Progenitor cell of endocrine pancreas (in vitro differentiated cells): Measurements from ENCODE around the gene TANGO6. TPM values are rescaled to one million over a fixed set of nuclear protein-coding genes. Genes with fewer than 3 reads are reported as not detected.
A peak's percentile ranks its signal among the peaks of the same experiment; 100 is the strongest.
"Not testable (repeated sequence)": the region's sequence is repeated elsewhere in the genome, so short reads cannot be mapped to it uniquely, and the experiment has no call there.

Experiments used
- DNase-seq: peaks from one replicate; pipeline ENCODE4 v3.0.0; 2021; ENCODE audit warnings: low spot score; ENCODE audit not compliant: unreplicated experiment
- H3K27ac Mint-ChIP-seq: 2 replicates; pipeline ENCODE4 v1.8.0; 2021; ENCODE audit warnings: mild to moderate bottlenecking, moderate library complexity, mixed read lengths
- H3K27me3 Mint-ChIP-seq: 2 replicates; pipeline ENCODE4 v1.8.0; 2021; ENCODE audit warnings: mixed read lengths
- H3K36me3 Mint-ChIP-seq: 2 replicates; pipeline ENCODE4 v1.8.0; 2022; ENCODE audit warnings: mixed read lengths; ENCODE audit not compliant: insufficient read depth
- H3K4me1 Mint-ChIP-seq: 2 replicates; pipeline ENCODE4 v1.8.0; 2021; ENCODE audit warnings: low read depth, mixed read lengths
- H3K4me3 Mint-ChIP-seq: 2 replicates; pipeline ENCODE4 v1.8.0; 2021; ENCODE audit warnings: low read depth, mild to moderate bottlenecking, moderate library complexity, mixed read lengths
- H3K9me3 Mint-ChIP-seq: 2 replicates; pipeline ENCODE4 v1.8.0; 2021; ENCODE audit warnings: low read depth, mixed read lengths
- total RNA-seq: library from RNA; stranded (reverse); gene quantifications from 2 replicates; pipeline ENCODE4 v1.2.1, GENCODE V29; 2021
- TF ChIP-seq, protein P1 (sequence below): fragments of 200-600 bp; sonication (generic); IDR thresholded peaks from one replicate; pipeline ENCODE4 v1.5.0; 2021; ENCODE audit warnings: antibody characterized with exemption, mild to moderate bottlenecking; ENCODE audit not compliant: unreplicated experiment

The TANGO6 gene
- total RNA-seq, 1 donor from 2014 or later, result 14.8 TPM

GRCh38 chr16:69126221-69126620 is 282.9 kb downstream of the TANGO6 start:
- Mint-ChIP-seq H3K27me3 (no peaks in the 10 kb centered on the region), H3K4me1 (peaks cover 11% of the 10 kb centered on the region), H3K9me3 (no peaks in the 10 kb centered on the region), H3K27ac (peak overlapping the region; percentile 69), H3K36me3 (peaks cover 6% of the 10 kb centered on the region), H3K4me3 (no peak overlapping the region)
- TF ChIP-seq, protein P1, sequence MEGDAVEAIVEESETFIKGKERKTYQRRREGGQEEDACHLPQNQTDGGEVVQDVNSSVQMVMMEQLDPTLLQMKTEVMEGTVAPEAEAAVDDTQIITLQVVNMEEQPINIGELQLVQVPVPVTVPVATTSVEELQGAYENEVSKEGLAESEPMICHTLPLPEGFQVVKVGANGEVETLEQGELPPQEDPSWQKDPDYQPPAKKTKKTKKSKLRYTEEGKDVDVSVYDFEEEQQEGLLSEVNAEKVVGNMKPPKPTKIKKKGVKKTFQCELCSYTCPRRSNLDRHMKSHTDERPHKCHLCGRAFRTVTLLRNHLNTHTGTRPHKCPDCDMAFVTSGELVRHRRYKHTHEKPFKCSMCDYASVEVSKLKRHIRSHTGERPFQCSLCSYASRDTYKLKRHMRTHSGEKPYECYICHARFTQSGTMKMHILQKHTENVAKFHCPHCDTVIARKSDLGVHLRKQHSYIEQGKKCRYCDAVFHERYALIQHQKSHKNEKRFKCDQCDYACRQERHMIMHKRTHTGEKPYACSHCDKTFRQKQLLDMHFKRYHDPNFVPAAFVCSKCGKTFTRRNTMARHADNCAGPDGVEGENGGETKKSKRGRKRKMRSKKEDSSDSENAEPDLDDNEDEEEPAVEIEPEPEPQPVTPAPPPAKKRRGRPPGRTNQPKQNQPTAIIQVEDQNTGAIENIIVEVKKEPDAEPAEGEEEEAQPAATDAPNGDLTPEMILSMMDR, result no peak
- DNase-seq, result no peak

DNA sequence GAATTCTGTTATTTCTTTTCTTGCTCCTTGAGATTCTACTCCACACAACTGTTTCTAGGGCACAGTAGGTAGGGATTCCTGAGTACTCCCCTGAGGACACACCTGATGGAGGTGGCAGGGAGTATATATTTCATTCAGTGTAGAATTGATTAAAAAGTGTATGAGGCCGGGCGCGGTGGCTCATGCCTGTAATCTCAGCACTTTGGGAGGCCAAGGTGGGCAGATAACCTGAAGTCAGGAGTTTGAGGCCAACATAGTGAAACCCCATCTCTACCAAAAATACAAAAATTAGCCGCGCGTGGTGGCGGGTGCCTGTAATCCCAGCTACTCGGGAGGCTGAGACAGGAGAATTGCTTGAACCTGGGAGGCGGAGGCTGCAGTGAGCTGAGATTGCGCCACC is 283.5 kb downstream of the TANGO6 start:
- H3K36me3 Mint-ChIP-seq, H3K9me3 Mint-ChIP-seq, H3K4me3 Mint-ChIP-seq, DNase-seq, H3K27me3 Mint-ChIP-seq: not testable (repeated sequence)
- peak overlapping the region; percentile 33 for H3K27ac Mint-ChIP-seq
- peaks cover 14% of the 10 kb centered on the region for H3K4me1 Mint-ChIP-seq

DNA sequence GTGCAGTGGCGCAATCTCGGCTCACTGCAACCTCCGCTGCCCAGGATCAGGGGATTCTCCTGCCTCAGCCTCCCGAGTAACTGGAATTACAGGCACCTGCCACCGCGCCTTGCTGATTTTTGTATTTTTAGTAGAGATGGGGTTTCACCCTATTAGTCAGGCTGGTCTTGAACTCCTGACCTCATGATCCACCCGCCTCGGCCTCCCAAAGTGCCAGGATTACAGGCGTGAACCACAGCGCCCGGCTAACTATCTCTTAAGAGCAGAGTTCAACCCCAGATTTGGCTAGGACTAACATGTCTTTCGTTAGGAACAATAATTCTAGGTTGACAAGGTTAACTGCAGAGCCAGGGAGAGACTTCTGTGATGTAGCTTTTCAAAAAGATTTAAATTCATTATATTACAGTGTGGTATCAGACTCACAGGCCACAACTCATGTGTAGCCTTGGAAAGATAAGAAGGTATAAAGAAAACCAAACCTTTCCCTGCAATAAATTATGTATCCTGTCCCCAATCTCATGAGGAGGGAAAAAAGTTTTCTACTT is 284.7 kb downstream of the TANGO6 start:
- H3K27ac Mint-ChIP-seq, result peak overlapping the region; percentile 56

DNA sequence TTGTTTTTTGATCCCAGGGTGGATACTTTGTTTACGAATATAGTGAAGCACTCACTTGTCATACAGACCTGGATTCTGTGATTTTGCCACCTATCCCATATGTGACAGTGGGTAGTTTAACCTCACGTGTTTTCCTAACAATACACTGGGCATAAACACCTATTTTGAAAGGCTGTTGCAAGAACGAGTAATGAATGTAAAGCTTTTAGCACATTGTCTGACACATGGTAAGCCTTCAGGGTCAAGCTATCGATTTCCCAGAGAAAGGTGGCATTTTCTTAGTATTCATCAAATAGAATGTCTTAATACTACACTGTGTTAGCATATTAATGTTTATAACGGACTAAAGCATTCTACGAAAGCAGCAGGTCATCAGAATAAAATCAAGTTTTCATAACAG is 287.1 kb downstream of the TANGO6 start:
- Mint-ChIP-seq H3K9me3 (no peaks in the 10 kb centered on the region), H3K4me1 (peaks cover 34% of the 10 kb centered on the region), H3K27ac (no peak overlapping the region), H3K36me3 (peaks cover 5% of the 10 kb centered on the region), H3K27me3 (no peaks in the 10 kb centered on the region), H3K4me3 (peak overlapping the region; percentile 99)
- TF ChIP-seq, protein P1, result no peak
- DNase-seq, result no peak

More for the DNA sequence above, 284.7 kb downstream of the TANGO6 start:
- Mint-ChIP-seq H3K27me3 (no peaks in the 10 kb centered on the region), H3K9me3 (no peaks in the 10 kb centered on the region), H3K36me3 (peaks cover 6% of the 10 kb centered on the region), H3K4me3 (no peak overlapping the region), H3K4me1 (peaks cover 18% of the 10 kb centered on the region)
- no peak for DNase-seq
- TF ChIP-seq, protein P1, result no peak

DNA sequence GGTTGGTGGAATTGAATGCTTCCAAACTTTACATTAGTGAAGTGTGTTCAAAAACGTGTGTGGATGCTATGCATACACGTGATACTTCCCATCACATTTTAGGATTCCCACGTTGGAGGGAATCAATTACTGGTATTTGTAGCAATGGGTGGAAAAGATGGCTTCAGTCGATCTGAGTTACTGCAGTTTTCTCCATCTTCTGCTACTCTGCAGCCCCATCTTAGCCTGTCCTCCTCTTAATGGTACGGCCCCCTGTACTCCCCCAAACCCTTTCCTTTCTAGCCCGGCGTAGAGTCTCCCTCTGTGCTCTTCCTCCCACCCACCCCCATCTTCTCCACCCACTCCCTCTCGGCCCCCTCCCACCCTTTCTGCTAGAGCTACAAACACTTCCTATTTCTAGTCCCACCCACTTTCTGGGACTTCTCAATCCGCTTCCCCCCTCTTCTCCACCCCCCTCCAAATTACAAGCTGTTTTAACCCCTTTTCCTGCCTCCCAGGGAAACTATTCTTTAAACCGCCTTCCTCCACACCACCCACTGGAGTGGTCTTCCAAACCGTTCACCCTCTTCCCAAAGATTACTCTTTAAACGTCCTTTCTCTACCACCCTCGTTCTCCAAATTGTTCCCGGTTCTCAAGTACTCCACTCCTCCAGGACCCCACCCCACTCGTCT is 288.0 kb downstream of the TANGO6 start:
- Mint-ChIP-seq H3K4me3 (peak overlapping the region; percentile 99), H3K36me3 (peaks cover 5% of the 10 kb centered on the region), H3K27me3 (no peaks in the 10 kb centered on the region)

More for the DNA sequence above, 288.0 kb downstream of the TANGO6 start:
- H3K27ac Mint-ChIP-seq, result peak overlapping the region; percentile 97
- no peaks in the 10 kb centered on the region for H3K9me3 Mint-ChIP-seq
- no peak for DNase-seq
- TF ChIP-seq, protein P1, result no peak
- H3K4me1 Mint-ChIP-seq, result peaks cover 34% of the 10 kb centered on the region
